GM13977 (cell line): ENCODE data around the gene CD300A.
"Not testable (repeated sequence)": the region's sequence is repeated elsewhere in the genome, so short reads cannot be mapped to it uniquely, and the experiment has no call there.

Source experiments
- DNase-seq: peaks from one replicate; pipeline ENCODE4 v3.0.0; 2012; ENCODE audit warnings: low spot score
- CTCF ChIP-seq: IDR thresholded peaks from 2 replicates; pipeline ENCODE4 v1.5.1; 2012; ENCODE audit warnings: mild to moderate bottlenecking, control low read depth; ENCODE audit not compliant: insufficient read depth; ENCODE audit errors: extremely low read depth, missing control alignments
- in situ Hi-C: fragments of 300-500 bp; cut with MboI; formaldehyde crosslinking; loops from one replicate; pipeline ENCODE4 v1.12.0; 2022; ENCODE audit warnings: low sequenced_read_pairs, low pct_unique_long_range_greater_than_20kb, mixed read lengths, inconsistent platforms; ENCODE audit not compliant: unreplicated experiment

CD300A gene

GRCh38 chr17:74502861-74503260 lies 36.4 kb downstream of the CD300A start:
- in situ Hi-C loops: no loop called here
- DNase-seq: no peak
- TF ChIP-seq CTCF: no peak

- in situ Hi-C loops, DNase-seq: not testable (repeated sequence)
Observed at GRCh38 chr17:74503949-74504348, 37.5 kb downstream of the CD300A start.

GRCh38 chr17:74508156-74508555 lies 41.7 kb downstream of the CD300A start:
- TF ChIP-seq CTCF: no peak
- DNase-seq: no peak
- in situ Hi-C loops: no loop called here

- DNase-seq: no peak
- TF ChIP-seq CTCF: no peak
- in situ Hi-C loops: no loop called here
Observed at GRCh38 chr17:74512036-74512435, 45.6 kb downstream of the CD300A start.

GRCh38 chr17:74512624-74513091 lies 46.2 kb downstream of the CD300A start:
- in situ Hi-C loops: no loop called here
- no peak for TF ChIP-seq CTCF
- peak; percentile 9 for DNase-seq

GRCh38 chr17:74513987-74514631 lies 47.7 kb downstream of the CD300A start:
- no peak for TF ChIP-seq CTCF
- DNase-seq: no peak
- in situ Hi-C loops: no loop called here

GRCh38 chr17:74514632-74515334 lies 48.3 kb downstream of the CD300A start:
- in situ Hi-C loops: no loop called here
- TF ChIP-seq CTCF: no peak
- DNase-seq: peak; percentile 5
